HL-60 (cell line): ENCODE measurements around the gene HNRNPUL1.

Source experiments
- SPI1 ChIP-seq: IDR thresholded peaks from 2 replicates; pipeline ENCODE4 v1.6.1; 2012; ENCODE audit warnings: low read depth, mild to moderate bottlenecking, borderline replicate concordance
- TF ChIP-seq, protein P1 (sequence below): IDR thresholded peaks from one replicate; pipeline ENCODE4 v1.5.1; 2011; ENCODE audit warnings: low read length, control low read depth, inconsistent platforms; ENCODE audit not compliant: insufficient read depth
- TF ChIP-seq, protein P2 (sequence below): IDR thresholded peaks from 2 replicates; pipeline ENCODE4 v1.6.1; 2012; ENCODE audit warnings: low read depth; ENCODE audit not compliant: insufficient replicate concordance

- TF ChIP-seq, protein P1, sequence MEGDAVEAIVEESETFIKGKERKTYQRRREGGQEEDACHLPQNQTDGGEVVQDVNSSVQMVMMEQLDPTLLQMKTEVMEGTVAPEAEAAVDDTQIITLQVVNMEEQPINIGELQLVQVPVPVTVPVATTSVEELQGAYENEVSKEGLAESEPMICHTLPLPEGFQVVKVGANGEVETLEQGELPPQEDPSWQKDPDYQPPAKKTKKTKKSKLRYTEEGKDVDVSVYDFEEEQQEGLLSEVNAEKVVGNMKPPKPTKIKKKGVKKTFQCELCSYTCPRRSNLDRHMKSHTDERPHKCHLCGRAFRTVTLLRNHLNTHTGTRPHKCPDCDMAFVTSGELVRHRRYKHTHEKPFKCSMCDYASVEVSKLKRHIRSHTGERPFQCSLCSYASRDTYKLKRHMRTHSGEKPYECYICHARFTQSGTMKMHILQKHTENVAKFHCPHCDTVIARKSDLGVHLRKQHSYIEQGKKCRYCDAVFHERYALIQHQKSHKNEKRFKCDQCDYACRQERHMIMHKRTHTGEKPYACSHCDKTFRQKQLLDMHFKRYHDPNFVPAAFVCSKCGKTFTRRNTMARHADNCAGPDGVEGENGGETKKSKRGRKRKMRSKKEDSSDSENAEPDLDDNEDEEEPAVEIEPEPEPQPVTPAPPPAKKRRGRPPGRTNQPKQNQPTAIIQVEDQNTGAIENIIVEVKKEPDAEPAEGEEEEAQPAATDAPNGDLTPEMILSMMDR: no peak
- TF ChIP-seq, protein P2, sequence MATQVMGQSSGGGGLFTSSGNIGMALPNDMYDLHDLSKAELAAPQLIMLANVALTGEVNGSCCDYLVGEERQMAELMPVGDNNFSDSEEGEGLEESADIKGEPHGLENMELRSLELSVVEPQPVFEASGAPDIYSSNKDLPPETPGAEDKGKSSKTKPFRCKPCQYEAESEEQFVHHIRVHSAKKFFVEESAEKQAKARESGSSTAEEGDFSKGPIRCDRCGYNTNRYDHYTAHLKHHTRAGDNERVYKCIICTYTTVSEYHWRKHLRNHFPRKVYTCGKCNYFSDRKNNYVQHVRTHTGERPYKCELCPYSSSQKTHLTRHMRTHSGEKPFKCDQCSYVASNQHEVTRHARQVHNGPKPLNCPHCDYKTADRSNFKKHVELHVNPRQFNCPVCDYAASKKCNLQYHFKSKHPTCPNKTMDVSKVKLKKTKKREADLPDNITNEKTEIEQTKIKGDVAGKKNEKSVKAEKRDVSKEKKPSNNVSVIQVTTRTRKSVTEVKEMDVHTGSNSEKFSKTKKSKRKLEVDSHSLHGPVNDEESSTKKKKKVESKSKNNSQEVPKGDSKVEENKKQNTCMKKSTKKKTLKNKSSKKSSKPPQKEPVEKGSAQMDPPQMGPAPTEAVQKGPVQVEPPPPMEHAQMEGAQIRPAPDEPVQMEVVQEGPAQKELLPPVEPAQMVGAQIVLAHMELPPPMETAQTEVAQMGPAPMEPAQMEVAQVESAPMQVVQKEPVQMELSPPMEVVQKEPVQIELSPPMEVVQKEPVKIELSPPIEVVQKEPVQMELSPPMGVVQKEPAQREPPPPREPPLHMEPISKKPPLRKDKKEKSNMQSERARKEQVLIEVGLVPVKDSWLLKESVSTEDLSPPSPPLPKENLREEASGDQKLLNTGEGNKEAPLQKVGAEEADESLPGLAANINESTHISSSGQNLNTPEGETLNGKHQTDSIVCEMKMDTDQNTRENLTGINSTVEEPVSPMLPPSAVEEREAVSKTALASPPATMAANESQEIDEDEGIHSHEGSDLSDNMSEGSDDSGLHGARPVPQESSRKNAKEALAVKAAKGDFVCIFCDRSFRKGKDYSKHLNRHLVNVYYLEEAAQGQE: no peak
- no peak for TF ChIP-seq SPI1
Observed at GRCh38 chr19:41274802-41275201, 10.6 kb downstream of the HNRNPUL1 start.
